Hair follicle dermal papilla cell (primary cell): ENCODE data around the gene RNF146. TPM values are rescaled to one million over a fixed set of nuclear protein-coding genes. Genes with fewer than 3 reads are reported as not detected.

Experiments
- small RNA-seq: library from RNA; depleted of rRNA; stranded (forward); fragments of <200 nt; gene quantifications from one replicate; pipeline ENCODE3, GENCODE V24; 2012
- total RNA-seq: library from RNA; depleted of rRNA; stranded (reverse); fragments of >200 nt; gene quantifications from 2 replicates; pipeline ENCODE4 v1.2.3, GENCODE V29; 2012

The RNF146 gene, protein sequence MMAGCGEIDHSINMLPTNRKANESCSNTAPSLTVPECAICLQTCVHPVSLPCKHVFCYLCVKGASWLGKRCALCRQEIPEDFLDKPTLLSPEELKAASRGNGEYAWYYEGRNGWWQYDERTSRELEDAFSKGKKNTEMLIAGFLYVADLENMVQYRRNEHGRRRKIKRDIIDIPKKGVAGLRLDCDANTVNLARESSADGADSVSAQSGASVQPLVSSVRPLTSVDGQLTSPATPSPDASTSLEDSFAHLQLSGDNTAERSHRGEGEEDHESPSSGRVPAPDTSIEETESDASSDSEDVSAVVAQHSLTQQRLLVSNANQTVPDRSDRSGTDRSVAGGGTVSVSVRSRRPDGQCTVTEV
- total RNA-seq, result 54.3 and 55.5 TPM in 2 replicates

GRCh38 chr6:127266178-127266891 lies at the start of gene RNF146:
RNF146 (plus strand) TSS chr6:127266864; CDS start chr6:127280339, 13,475 bp downstream.

Small RNA genes lying within 50 kb of the gene (small RNA-seq; reads per million reads assigned to genes)
- not detected for gene RNA5SP217

Other genes starting within 250 kb of the RNF146 start
- gene RSPO3, start 148.2 kb upstream of the RNF146 start, total RNA-seq, result 13.6 and 14.9 TPM in 2 replicates
- gene ECHDC1, start 76.7 kb downstream of the RNF146 start, total RNA-seq, result 51.4 and 55.0 TPM in 2 replicates
- 1.1 TPM in 2 replicates for gene KIAA0408, start 192.5 kb downstream of the RNF146 start, total RNA-seq